PC-9 (cell line): ENCODE results near the gene ATP6V1G2. TPM values are rescaled to one million over a fixed set of nuclear protein-coding genes. Genes with fewer than 3 reads are reported as not detected.
"Not testable (repeated sequence)": the region's sequence is repeated elsewhere in the genome, so short reads cannot be mapped to it uniquely, and the experiment has no call there.

ENCODE experiments used
- BruUV-seq: library from RNA; stranded (reverse); fragments of 400-500 nt; replicated peaks from 2 replicates; lab custom pipeline; 2021; lab: Mats Ljungman, UMichigan
- CTCF ChIA-PET: fragments of 300-600 bp; sonication (Branson Sonifier 250); formaldehyde crosslinking; loops from one replicate; lab custom pipeline; 2022; ENCODE audit warnings: antibody characterized with exemption; lab: Charles Lee
- POLR2A ChIA-PET: fragments of 300-600 bp; sonication (Branson Sonifier 250); formaldehyde crosslinking; loops from one replicate; lab custom pipeline; 2022; ENCODE audit warnings: antibody characterized with exemption; ENCODE audit not compliant: unreplicated experiment; lab: Charles Lee
- DNase-seq, 2 experiments: peaks; one replicate each; pipeline versions ENCODE4 v3.0.0 to v3.0.0-alpha.2; 2015 to 2022; ENCODE audit warnings: mixed read lengths in 1 of 2
- H2AFZ ChIP-seq: fragments of 200-600 bp; sonication (generic); 2 replicates; pipeline ENCODE4 v1.8.1; 2017; ENCODE audit warnings: antibody characterized with exemption
- H3F3A ChIP-seq: fragments of 200-600 bp; sonication (generic); 2 replicates; pipeline ENCODE4 v1.8.1; 2017; ENCODE audit warnings: antibody characterized with exemption, mild to moderate bottlenecking, low read depth; ENCODE audit not compliant: insufficient read depth
- H3K27ac ChIP-seq: fragments of 200-600 bp; sonication (generic); 2 replicates; pipeline ENCODE4 v1.6.1; 2016; ENCODE audit warnings: mixed run types
- H3K27me3 ChIP-seq: fragments of 200-600 bp; sonication (generic); 2 replicates; pipeline ENCODE4 v1.6.1; 2016; ENCODE audit warnings: low read depth, mixed run types; ENCODE audit not compliant: insufficient read depth
- H3K36me3 ChIP-seq: fragments of 200-600 bp; sonication (generic); 2 replicates; pipeline ENCODE4 v1.6.1; 2016; ENCODE audit warnings: low read depth, mixed run types
- H3K4me1 ChIP-seq: fragments of 200-600 bp; sonication (generic); replicated peaks from 2 replicates; pipeline ENCODE4 v1.6.1; 2016; ENCODE audit warnings: mixed run types; ENCODE audit not compliant: insufficient read depth
- H3K4me2 ChIP-seq: fragments of 200-600 bp; sonication (generic); 2 replicates; pipeline ENCODE4 v1.6.1; 2017; ENCODE audit warnings: mixed run types
- H3K4me3 ChIP-seq: fragments of 200-600 bp; sonication (generic); 2 replicates; pipeline ENCODE4 v1.6.1; 2016; ENCODE audit warnings: mixed run types
- H3K79me2 ChIP-seq: fragments of 200-600 bp; sonication (generic); 2 replicates; pipeline ENCODE4 v1.6.1; 2017; ENCODE audit warnings: low read depth, mixed run types
- H3K9me2 ChIP-seq: fragments of 200-600 bp; sonication (generic); 2 replicates; pipeline ENCODE4 v1.8.1; 2017; ENCODE audit warnings: mild to moderate bottlenecking; ENCODE audit not compliant: insufficient read depth
- H3K9me3 ChIP-seq: fragments of 200-600 bp; sonication (generic); 2 replicates; pipeline ENCODE4 v1.8.1; 2016; ENCODE audit warnings: low read depth; ENCODE audit not compliant: insufficient read depth
- H4K20me1 ChIP-seq: fragments of 200-600 bp; sonication (generic); 2 replicates; pipeline ENCODE4 v1.8.1; 2017; ENCODE audit not compliant: insufficient read depth
- EZH2 ChIP-seq: fragments of 200-600 bp; sonication (generic); IDR thresholded peaks from 2 replicates; pipeline ENCODE4 v1.8.0; 2017; ENCODE audit warnings: antibody characterized with exemption, low read depth
- intact Hi-C: fragments of 100-400 bp; cut with micrococcal nuclease; formaldehyde crosslinking; loops from one replicate; pipeline ENCODE4 v1.10.0; 2022; ENCODE audit not compliant: unreplicated experiment
- total RNA-seq: library from RNA; stranded (reverse); gene quantifications from 2 replicates; pipeline ENCODE4 v1.2.3, GENCODE V29; 2021
- TF ChIP-seq, protein P1 (sequence below): fragments of 200-600 bp; sonication (generic); conservative IDR thresholded peaks from 2 replicates; pipeline ENCODE4 v1.6.1; 2017; ENCODE audit warnings: mixed run types, antibody characterized with exemption, mild to moderate bottlenecking, moderate library complexity

Gene ATP6V1G2
- total RNA-seq, 1 experiment from 2014 or later = 1.8 TPM

DNA sequence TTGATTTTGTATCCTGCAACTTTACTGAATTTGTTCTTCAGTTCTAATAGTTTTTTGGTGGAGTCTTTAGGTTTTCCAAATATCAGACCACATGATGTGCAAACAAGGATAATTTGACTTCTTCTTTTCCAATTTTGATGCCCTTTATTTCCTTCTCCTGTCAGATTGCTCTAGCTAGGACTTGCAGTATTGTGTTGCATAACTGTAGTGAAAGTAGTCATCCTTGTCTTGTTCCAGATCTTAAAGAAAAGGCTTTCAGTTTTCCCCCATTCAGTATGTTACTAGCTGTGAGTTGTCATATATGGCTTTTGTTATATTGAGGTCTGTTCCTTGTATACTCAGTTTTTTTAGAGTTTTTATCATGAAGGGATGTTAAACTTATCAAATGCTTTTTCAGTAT lies 43.8 kb downstream of the ATP6V1G2 start:
- Histone ChIP-seq H3K9me3 (no peaks in the 10 kb centered on the region; the same call in 1 of the 2 replicates), H3K4me1 (0 out of 2 replicates have a peak, but pooled peaks cover 6% of the 10 kb centered on the region), H3K36me3 (no peaks in the 10 kb centered on the region), H2AFZ (no peak overlapping the region), H3K4me2 (no peak overlapping the region), H3K79me2 (peaks cover 51% of the 10 kb centered on the region), H3K4me3 (no peak overlapping the region), H3F3A (no peaks in the 10 kb centered on the region), H3K27me3 (no peaks in the 10 kb centered on the region), H4K20me1 (no peaks in the 10 kb centered on the region; the same call in 1 of the 2 replicates), H3K9me2 (no peaks in the 10 kb centered on the region), H3K27ac (no peak overlapping the region)
- no TSS peak for BruUV-seq
- POLR2A ChIA-PET = no interaction called here
- TF ChIP-seq, protein P1, sequence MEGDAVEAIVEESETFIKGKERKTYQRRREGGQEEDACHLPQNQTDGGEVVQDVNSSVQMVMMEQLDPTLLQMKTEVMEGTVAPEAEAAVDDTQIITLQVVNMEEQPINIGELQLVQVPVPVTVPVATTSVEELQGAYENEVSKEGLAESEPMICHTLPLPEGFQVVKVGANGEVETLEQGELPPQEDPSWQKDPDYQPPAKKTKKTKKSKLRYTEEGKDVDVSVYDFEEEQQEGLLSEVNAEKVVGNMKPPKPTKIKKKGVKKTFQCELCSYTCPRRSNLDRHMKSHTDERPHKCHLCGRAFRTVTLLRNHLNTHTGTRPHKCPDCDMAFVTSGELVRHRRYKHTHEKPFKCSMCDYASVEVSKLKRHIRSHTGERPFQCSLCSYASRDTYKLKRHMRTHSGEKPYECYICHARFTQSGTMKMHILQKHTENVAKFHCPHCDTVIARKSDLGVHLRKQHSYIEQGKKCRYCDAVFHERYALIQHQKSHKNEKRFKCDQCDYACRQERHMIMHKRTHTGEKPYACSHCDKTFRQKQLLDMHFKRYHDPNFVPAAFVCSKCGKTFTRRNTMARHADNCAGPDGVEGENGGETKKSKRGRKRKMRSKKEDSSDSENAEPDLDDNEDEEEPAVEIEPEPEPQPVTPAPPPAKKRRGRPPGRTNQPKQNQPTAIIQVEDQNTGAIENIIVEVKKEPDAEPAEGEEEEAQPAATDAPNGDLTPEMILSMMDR = no peak
- TF ChIP-seq EZH2 = no peak
- no peak for DNase-seq
- CTCF ChIA-PET = no interaction called here
- intact Hi-C loops = no loop called here

DNA sequence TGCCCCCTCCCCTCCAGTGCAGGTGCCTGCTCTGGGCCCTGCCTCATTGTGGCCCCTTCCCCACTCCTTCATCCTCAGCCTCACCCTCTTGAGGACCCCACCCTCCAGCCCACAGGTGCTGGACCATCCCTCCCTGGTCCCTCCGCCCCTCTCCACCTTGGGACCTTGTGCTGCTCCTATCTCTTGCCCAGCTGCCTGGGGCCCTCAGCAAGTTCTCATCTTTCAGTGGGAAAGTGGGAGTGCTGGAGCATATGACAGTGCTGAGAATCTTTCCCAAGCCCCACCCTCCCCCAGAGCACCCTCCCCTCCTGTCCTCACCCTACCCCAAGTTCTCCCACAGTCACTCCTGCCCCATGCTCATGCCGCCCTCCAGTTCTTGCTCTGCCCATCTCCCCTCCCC lies 46.8 kb downstream of the ATP6V1G2 start:
- H3K9me3 ChIP-seq, BruUV-seq, H2AFZ ChIP-seq, H3K9me2 ChIP-seq, POLR2A ChIA-PET, H3K27me3 ChIP-seq, DNase-seq, H3K27ac ChIP-seq, H4K20me1 ChIP-seq, H3F3A ChIP-seq, CTCF ChIA-PET, H3K36me3 ChIP-seq, H3K4me3 ChIP-seq: not testable (repeated sequence)
- intact Hi-C loops = loop anchor here (5.0 kb wide), 1 partner anchor 238 kb away; the partner anchor contains the start of gene CLIC1
- H3K79me2 ChIP-seq = peaks cover 63% of the 10 kb centered on the region
- H3K4me1 ChIP-seq = peaks cover 23% of the 10 kb centered on the region
- H3K4me2 ChIP-seq = peak overlapping the region; percentile 80; the same call in 1 of the 2 replicates

DNA sequence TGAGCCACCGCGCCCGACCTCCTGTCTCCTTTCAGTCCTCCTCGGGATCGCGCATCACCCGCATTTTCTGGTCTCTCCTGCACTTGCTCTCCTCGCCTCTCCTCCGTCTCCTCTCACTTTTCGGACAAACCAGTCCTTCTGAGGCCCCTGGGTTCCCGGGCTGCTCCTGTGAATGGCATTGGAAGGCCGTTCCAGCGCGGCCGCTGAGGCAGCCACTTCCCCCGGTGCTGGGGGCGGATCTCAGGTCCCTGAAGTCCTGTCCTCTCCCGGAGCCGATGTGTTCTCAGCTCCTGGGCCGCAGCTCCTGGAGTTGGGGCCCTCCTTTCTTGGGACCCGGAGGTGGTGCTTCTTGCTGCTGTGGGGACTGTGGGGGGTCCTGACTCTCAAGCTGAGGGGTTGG lies 47.7 kb downstream of the ATP6V1G2 start:
- Histone ChIP-seq H3K4me3 (peak overlapping the region; percentile 56), H3K4me1 (peaks cover 23% of the 10 kb centered on the region), H3K27ac (no peak overlapping the region), H3F3A (no peaks in the 10 kb centered on the region), H3K9me3 (no peaks in the 10 kb centered on the region; the same call in 1 of the 2 replicates), H2AFZ (peak overlapping the region; percentile 96), H3K79me2 (peaks cover 56% of the 10 kb centered on the region), H3K9me2 (no peaks in the 10 kb centered on the region), H4K20me1 (no peaks in the 10 kb centered on the region; the same call in 1 of the 2 replicates), H3K4me2 (peak overlapping the region; percentile 80), H3K36me3 (no peaks in the 10 kb centered on the region), H3K27me3 (no peaks in the 10 kb centered on the region)
- no TSS peak for BruUV-seq
- intact Hi-C loops = loop anchor here (1.0 to 5.0 kb wide), 2 partner anchors 43 to 239 kb away; partner anchors contain the start of gene CLIC1
- POLR2A ChIA-PET = interaction anchor here (0.6 kb wide), 1 partner anchor 1321 kb away, joined by 15 read pairs; no protein-coding TSS in a partner anchor
- TF ChIP-seq, protein P1 = no peak
- TF ChIP-seq EZH2 = no peak
- DNase-seq = no peak
- CTCF ChIA-PET = interaction anchor here (0.9 kb wide), 1 partner anchor 8 kb away, joined by 3 read pairs; no protein-coding TSS in a partner anchor
